Loucy (cell line): Measurements from ENCODE around the gene TRIM63.

ENCODE experiments used
- H2AFZ ChIP-seq: fragments of 200-600 bp; sonication (generic); 2 replicates; pipeline ENCODE4 v1.6.0; 2016; ENCODE audit warnings: antibody characterized with exemption, mild to moderate bottlenecking, low read length, moderate library complexity
- H3F3A ChIP-seq: fragments of 200-600 bp; 2 replicates; pipeline ENCODE4 v1.6.0; 2016; ENCODE audit warnings: antibody characterized with exemption, low read depth, mild to moderate bottlenecking
- H3K27me3 ChIP-seq: fragments of 200-600 bp; sonication (generic); 2 replicates; pipeline ENCODE4 v1.6.1; 2014; ENCODE audit warnings: low read length, mild to moderate bottlenecking; ENCODE audit not compliant: insufficient read depth, poor library complexity, severe bottlenecking
- H3K36me3 ChIP-seq: fragments of 200-600 bp; sonication (generic); 2 replicates; pipeline ENCODE4 v1.6.1; 2016; ENCODE audit warnings: low read length; ENCODE audit not compliant: insufficient read depth
- H3K4me1 ChIP-seq: fragments of 200-600 bp; sonication (generic); 2 replicates; pipeline ENCODE4 v1.5.1; 2014; ENCODE audit warnings: low read length, mild to moderate bottlenecking; ENCODE audit not compliant: insufficient read depth, poor library complexity, severe bottlenecking
- H3K4me2 ChIP-seq: fragments of 200-600 bp; sonication (generic); 2 replicates; pipeline ENCODE4 v1.6.0; 2014; ENCODE audit warnings: antibody characterized with exemption, low read length, low read depth, mild to moderate bottlenecking; ENCODE audit not compliant: poor library complexity, severe bottlenecking
- H3K4me3 ChIP-seq: fragments of 200-600 bp; sonication (generic); 2 replicates; pipeline ENCODE4 v1.5.1; 2014; ENCODE audit warnings: low read length, mild to moderate bottlenecking, mixed read lengths; ENCODE audit not compliant: poor library complexity, severe bottlenecking
- H3K79me2 ChIP-seq: fragments of 200-600 bp; sonication (generic); 2 replicates; pipeline ENCODE4 v1.6.1; 2014; ENCODE audit warnings: low read length; ENCODE audit not compliant: insufficient read depth
- H3K9ac ChIP-seq: fragments of 200-600 bp; sonication (generic); 2 replicates; pipeline ENCODE4 v1.6.0; 2014; ENCODE audit warnings: mild to moderate bottlenecking, low read depth, low read length, moderate library complexity; ENCODE audit not compliant: poor library complexity, severe bottlenecking
- H3K9me2 ChIP-seq: fragments of 200-600 bp; sonication (generic); replicated peaks from 2 replicates; pipeline ENCODE4 v1.6.1; 2016; ENCODE audit warnings: low read depth, low read length, mixed read lengths
- H3K9me3 ChIP-seq: fragments of 200-600 bp; sonication (generic); 2 replicates; pipeline ENCODE4 v1.6.1; 2014; ENCODE audit warnings: mild to moderate bottlenecking, antibody characterized with exemption, low read length, low read depth; ENCODE audit not compliant: insufficient read depth
- H4K20me1 ChIP-seq: fragments of 200-600 bp; sonication (generic); 2 replicates; pipeline ENCODE4 v1.6.0; 2014; ENCODE audit warnings: antibody characterized with exemption, low read length, mild to moderate bottlenecking; ENCODE audit not compliant: insufficient read depth, poor library complexity, severe bottlenecking
- EZH2phosphoT487 ChIP-seq: fragments of 200-600 bp; IDR thresholded peaks from 2 replicates; pipeline ENCODE4 v1.6.1; 2018; ENCODE audit warnings: antibody characterized with exemption, mild to moderate bottlenecking, moderate library complexity, borderline replicate concordance
- TF ChIP-seq, protein P1 (sequence below): fragments of 200-600 bp; sonication (generic); conservative IDR thresholded peaks from 2 replicates; pipeline ENCODE4 v1.5.1; 2014; ENCODE audit warnings: mild to moderate bottlenecking, antibody characterized with exemption, low read length

The TRIM63 gene

DNA sequence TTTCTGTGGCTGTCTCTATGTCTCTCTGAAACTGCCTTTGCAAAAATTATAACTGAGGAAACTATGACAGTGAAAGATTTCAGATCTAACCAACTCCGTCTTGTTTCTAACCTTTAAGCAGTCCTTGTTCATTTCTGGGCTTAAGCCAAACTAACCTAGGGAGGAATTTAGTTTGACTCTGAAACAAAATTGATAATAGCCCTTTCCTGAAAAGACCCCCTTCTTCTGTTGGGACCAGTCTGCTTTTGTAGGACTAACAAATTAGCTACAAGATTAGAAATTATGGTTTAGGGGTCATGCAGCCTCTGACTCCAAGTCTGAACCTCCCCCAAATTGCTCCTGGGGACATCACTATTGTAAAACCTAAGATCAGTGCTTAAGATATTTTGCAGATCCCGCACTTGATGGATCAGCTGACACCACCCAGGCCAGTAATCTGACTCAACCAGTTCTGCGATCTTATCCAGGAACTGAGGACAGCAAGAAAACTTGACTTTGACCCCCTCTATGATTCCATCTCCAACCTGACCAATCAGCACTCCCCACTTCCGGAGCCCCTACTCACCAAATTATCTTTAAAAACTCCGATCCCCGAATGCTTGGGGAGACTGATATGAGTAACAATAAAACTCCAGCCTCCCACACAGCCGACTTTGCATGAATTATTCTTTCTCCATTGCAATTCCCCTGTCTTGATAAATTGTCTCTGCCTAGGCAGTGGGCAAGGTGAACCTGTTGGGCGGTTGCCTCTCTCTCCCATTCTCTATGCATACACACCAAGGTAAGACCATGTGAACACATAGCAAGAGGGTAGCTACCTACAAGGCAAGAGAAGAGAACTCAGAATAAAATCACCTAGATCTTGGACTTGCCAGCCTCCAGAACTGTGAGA, 11.1 kb upstream of the TRIM63 start:
- no peak overlapping the region for H3K4me2 ChIP-seq
- H3K4me1 ChIP-seq, result peaks cover 4% of the 10 kb centered on the region
- H4K20me1 ChIP-seq, result no peaks in the 10 kb centered on the region
- no peaks in the 10 kb centered on the region for H3K9me2 ChIP-seq
- H3K36me3 ChIP-seq, result no peaks in the 10 kb centered on the region
- H3K4me3 ChIP-seq, result no peak overlapping the region
- no peaks in the 10 kb centered on the region for H3F3A ChIP-seq
- H3K27me3 ChIP-seq, result no peaks in the 10 kb centered on the region
- TF ChIP-seq EZH2phosphoT487, result no peak
- TF ChIP-seq, protein P1, sequence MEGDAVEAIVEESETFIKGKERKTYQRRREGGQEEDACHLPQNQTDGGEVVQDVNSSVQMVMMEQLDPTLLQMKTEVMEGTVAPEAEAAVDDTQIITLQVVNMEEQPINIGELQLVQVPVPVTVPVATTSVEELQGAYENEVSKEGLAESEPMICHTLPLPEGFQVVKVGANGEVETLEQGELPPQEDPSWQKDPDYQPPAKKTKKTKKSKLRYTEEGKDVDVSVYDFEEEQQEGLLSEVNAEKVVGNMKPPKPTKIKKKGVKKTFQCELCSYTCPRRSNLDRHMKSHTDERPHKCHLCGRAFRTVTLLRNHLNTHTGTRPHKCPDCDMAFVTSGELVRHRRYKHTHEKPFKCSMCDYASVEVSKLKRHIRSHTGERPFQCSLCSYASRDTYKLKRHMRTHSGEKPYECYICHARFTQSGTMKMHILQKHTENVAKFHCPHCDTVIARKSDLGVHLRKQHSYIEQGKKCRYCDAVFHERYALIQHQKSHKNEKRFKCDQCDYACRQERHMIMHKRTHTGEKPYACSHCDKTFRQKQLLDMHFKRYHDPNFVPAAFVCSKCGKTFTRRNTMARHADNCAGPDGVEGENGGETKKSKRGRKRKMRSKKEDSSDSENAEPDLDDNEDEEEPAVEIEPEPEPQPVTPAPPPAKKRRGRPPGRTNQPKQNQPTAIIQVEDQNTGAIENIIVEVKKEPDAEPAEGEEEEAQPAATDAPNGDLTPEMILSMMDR, result no peak
- H3K9ac ChIP-seq, result no peak overlapping the region
- H3K9me3 ChIP-seq, result no peaks in the 10 kb centered on the region
- H3K79me2 ChIP-seq, result no peaks in the 10 kb centered on the region
- H2AFZ ChIP-seq, result no peak overlapping the region

GRCh38 chr1:26077524-26077923, 10.1 kb upstream of the TRIM63 start:
- Histone ChIP-seq H3K9me3 (no peaks in the 10 kb centered on the region), H2AFZ (no peak overlapping the region), H3K9me2 (no peaks in the 10 kb centered on the region), H3K4me2 (no peak overlapping the region), H3K36me3 (no peaks in the 10 kb centered on the region), H3K4me3 (no peak overlapping the region), H3K27me3 (no peaks in the 10 kb centered on the region), H3K79me2 (no peaks in the 10 kb centered on the region), H3F3A (no peaks in the 10 kb centered on the region), H3K9ac (no peak overlapping the region), H3K4me1 (peaks cover 10% of the 10 kb centered on the region), H4K20me1 (no peaks in the 10 kb centered on the region)
- no peak for TF ChIP-seq EZH2phosphoT487
- TF ChIP-seq, protein P1, result no peak

- H3K79me2 ChIP-seq, result no peaks in the 10 kb centered on the region
- 0 out of 2 replicates have a peak, but pooled peaks cover 3% of the 10 kb centered on the region for H3F3A ChIP-seq
- no peak for TF ChIP-seq EZH2phosphoT487
- TF ChIP-seq, protein P1, result no peak
- no peak overlapping the region for H2AFZ ChIP-seq
- H3K4me3 ChIP-seq, result no peak overlapping the region
- no peaks in the 10 kb centered on the region for H3K27me3 ChIP-seq
- no peaks in the 10 kb centered on the region for H4K20me1 ChIP-seq
- no peaks in the 10 kb centered on the region for H3K9me2 ChIP-seq
- no peak overlapping the region for H3K4me2 ChIP-seq
- H3K9ac ChIP-seq, result no peak overlapping the region
- H3K9me3 ChIP-seq, result no peaks in the 10 kb centered on the region
- H3K36me3 ChIP-seq, result no peaks in the 10 kb centered on the region
- H3K4me1 ChIP-seq, result peaks cover 25% of the 10 kb centered on the region
Measured at GRCh38 chr1:26075421-26076144, 8.2 kb upstream of the TRIM63 start.
